ENCODE results near the gene AGBL4.

Gene AGBL4

DNA sequence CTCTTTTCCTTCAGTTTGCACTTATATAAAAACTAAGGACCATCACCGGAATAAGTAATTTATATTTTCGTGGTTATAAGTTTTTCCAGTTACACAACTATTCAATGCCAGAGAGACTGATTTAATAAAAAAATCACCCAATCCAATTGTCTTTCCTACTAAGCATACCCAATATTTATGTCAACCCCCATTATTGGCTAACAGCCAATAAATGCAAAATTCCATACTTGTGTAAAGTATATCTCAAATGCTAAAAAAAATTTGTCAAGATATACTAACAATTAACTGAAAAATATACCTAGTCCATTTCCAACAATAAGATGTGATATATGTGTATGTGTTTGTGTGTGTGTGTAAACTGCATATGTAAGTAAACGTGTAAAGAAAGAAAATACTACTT, 117.4 kb downstream of the AGBL4 start:
- Histone ChIP-seq H3K27ac (no peak overlapping the region), H3K9me3 (no peaks in the 10 kb centered on the region), H3K36me3 (no peaks in the 10 kb centered on the region), H3K4me3 (no peak overlapping the region), H3K4me1 (no peaks in the 10 kb centered on the region), H3K27me3 (no peaks in the 10 kb centered on the region)
- no peak for DNase-seq
- TF ChIP-seq, protein P1, sequence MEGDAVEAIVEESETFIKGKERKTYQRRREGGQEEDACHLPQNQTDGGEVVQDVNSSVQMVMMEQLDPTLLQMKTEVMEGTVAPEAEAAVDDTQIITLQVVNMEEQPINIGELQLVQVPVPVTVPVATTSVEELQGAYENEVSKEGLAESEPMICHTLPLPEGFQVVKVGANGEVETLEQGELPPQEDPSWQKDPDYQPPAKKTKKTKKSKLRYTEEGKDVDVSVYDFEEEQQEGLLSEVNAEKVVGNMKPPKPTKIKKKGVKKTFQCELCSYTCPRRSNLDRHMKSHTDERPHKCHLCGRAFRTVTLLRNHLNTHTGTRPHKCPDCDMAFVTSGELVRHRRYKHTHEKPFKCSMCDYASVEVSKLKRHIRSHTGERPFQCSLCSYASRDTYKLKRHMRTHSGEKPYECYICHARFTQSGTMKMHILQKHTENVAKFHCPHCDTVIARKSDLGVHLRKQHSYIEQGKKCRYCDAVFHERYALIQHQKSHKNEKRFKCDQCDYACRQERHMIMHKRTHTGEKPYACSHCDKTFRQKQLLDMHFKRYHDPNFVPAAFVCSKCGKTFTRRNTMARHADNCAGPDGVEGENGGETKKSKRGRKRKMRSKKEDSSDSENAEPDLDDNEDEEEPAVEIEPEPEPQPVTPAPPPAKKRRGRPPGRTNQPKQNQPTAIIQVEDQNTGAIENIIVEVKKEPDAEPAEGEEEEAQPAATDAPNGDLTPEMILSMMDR (IDR thresholded peaks at IDR 0.05) = no peak
- intact Hi-C loops (cut with DNase I; ENCODE audit: low total_unique reads) = no loop called here

- Histone ChIP-seq H3K4me1 (no peaks in the 10 kb centered on the region), H3K9me3 (peaks cover 0 to 14% (median 0%) of the 10 kb centered on the region in 3 donors), H3K36me3 (no peaks in the 10 kb centered on the region), H3K27me3 (no peaks in the 10 kb centered on the region), H3K27ac (no peak overlapping the region), H3K4me3 (no peak overlapping the region)
- DNase-seq = no peak
- intact Hi-C loops (cut with DNase I; ENCODE audit: low total_unique reads) = no loop called here
- TF ChIP-seq, protein P1 (IDR thresholded peaks at IDR 0.05) = no peak
Measured at GRCh38 chr1:49864581-49864980, 159.2 kb downstream of the AGBL4 start.

DNA sequence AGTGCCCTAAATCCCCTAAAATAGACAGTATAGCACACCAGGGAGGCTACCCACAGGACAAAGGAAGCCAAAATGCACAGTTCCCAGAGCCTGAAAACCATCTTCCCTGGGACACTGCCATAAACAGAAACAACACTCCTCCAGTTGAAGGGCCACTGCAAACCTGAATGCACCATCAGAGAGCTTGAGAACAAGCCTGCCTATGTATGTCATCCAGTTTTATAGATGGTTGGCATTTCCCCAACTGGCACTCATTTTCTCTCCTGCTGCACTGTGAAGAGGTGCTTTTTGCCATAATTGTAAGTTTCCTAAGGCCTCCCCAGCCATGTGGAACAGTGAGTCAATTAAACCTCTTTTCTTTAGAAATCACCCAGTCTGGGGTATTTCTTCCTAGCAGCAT, 169.0 kb downstream of the AGBL4 start:
- intact Hi-C loops (cut with DNase I; ENCODE audit: low total_unique reads) = no loop called here

GRCh38 chr1:49842596-49842995, 181.2 kb downstream of the AGBL4 start:
- DNase-seq = no peak
- H3K27me3 ChIP-seq = no peaks in the 10 kb centered on the region
- no peak overlapping the region for H3K4me3 ChIP-seq
- H3K9me3 ChIP-seq = peaks cover 0 to 30% (median 26%) of the 10 kb centered on the region in 3 donors
- intact Hi-C loops (cut with DNase I; ENCODE audit: low total_unique reads) = no loop called here
- no peak overlapping the region for H3K27ac ChIP-seq
- H3K36me3 ChIP-seq = no peaks in the 10 kb centered on the region
- TF ChIP-seq, protein P1 (IDR thresholded peaks at IDR 0.05) = no peak
- no peaks in the 10 kb centered on the region for H3K4me1 ChIP-seq

More for the DNA sequence above, 169.0 kb downstream of the AGBL4 start:
- Histone ChIP-seq H3K27ac (no peak overlapping the region), H3K27me3 (no peaks in the 10 kb centered on the region), H3K4me1 (no peaks in the 10 kb centered on the region), H3K9me3 (no peaks in the 10 kb centered on the region), H3K4me3 (no peak overlapping the region), H3K36me3 (no peaks in the 10 kb centered on the region)
- no peak for DNase-seq
- TF ChIP-seq, protein P1 (IDR thresholded peaks at IDR 0.05) = no peak

DNA sequence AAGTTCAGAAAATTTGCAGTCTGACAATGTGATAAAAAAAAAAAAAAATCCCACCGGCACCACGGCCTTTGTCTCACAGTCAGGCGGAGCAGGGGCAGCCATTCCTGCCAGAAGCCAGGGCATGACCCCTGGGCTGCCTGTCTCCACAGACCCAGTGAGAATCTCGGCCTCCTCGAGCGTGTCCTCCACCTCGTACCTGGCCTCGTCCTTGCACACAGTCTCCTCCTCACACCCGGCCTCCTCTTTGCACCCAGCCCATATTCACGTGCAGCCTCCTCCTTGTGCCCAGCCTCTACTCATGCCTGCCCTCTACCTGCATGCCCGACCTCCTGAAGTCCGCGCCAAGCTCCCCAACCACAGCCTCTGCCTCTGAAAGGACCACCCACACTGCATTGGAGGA, 182.0 kb downstream of the AGBL4 start:
- H3K27me3 ChIP-seq = no peaks in the 10 kb centered on the region
- intact Hi-C loops (cut with DNase I; ENCODE audit: low total_unique reads) = no loop called here
- H3K36me3 ChIP-seq = no peaks in the 10 kb centered on the region
- no peak for DNase-seq
- no peak overlapping the region for H3K27ac ChIP-seq
- H3K4me1 ChIP-seq = no peaks in the 10 kb centered on the region
- H3K4me3 ChIP-seq = no peak overlapping the region
- peaks cover 0 to 31% (median 26%) of the 10 kb centered on the region in 3 donors for H3K9me3 ChIP-seq
- TF ChIP-seq, protein P1 (IDR thresholded peaks at IDR 0.05) = no peak

GRCh38 chr1:49824261-49824660, 199.5 kb downstream of the AGBL4 start:
- no peaks in the 10 kb centered on the region for H3K4me1 ChIP-seq
- TF ChIP-seq, protein P1 (IDR thresholded peaks at IDR 0.05) = no peak
- H3K27ac ChIP-seq = no peak overlapping the region
- H3K4me3 ChIP-seq = no peak overlapping the region
- H3K27me3 ChIP-seq = no peaks in the 10 kb centered on the region
- H3K36me3 ChIP-seq = no peaks in the 10 kb centered on the region
- no peaks in the 10 kb centered on the region for H3K9me3 ChIP-seq
- DNase-seq = no peak
- intact Hi-C loops (cut with DNase I; ENCODE audit: low total_unique reads) = no loop called here
